Measurements from ENCODE around the gene HOMER2.

The HOMER2 gene

DNA sequence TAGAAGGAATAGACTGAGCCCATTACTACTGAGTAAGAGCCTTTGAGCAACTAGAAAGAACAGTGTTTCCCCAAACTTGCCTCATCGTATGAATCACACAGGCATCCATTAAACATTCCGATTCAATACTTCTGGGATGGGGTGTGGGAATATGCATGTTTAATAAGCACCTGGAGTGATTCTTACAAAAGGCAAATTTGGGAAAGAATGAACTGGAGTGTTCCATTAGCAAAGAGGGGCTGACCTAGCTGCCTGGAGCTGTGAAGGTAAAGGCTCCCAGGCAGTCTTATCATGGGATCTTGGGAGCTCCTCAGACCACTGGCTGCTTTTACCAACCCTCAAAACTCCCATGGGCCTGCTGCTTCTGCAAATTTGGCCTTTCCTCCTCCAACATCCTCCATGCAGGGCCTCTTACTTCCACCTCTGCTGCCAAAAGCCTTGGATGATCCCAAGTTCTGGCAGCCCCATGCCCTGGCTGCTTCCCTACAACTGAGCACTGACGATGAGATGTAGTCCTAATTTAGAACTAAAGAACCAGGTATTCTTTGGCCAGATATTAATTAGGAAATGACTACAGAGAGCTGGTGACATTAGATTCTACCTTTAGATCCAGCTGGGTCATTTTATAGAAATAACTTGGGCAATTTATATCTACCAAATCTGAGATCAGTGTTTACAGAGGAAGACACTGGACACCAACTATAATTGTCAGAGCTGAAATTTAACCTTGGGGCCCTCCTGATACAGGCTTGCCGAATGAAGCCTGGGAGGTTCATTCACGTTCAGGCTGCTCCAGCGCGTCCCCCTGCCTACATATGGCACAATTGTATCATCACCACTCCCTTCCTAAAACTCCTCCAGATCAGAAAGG is 11.2 kb upstream of the HOMER2 start:
- DNase-seq (ENCODE audit: extremely low read depth, insufficient read length), result no peak
- TF ChIP-seq, protein P1, sequence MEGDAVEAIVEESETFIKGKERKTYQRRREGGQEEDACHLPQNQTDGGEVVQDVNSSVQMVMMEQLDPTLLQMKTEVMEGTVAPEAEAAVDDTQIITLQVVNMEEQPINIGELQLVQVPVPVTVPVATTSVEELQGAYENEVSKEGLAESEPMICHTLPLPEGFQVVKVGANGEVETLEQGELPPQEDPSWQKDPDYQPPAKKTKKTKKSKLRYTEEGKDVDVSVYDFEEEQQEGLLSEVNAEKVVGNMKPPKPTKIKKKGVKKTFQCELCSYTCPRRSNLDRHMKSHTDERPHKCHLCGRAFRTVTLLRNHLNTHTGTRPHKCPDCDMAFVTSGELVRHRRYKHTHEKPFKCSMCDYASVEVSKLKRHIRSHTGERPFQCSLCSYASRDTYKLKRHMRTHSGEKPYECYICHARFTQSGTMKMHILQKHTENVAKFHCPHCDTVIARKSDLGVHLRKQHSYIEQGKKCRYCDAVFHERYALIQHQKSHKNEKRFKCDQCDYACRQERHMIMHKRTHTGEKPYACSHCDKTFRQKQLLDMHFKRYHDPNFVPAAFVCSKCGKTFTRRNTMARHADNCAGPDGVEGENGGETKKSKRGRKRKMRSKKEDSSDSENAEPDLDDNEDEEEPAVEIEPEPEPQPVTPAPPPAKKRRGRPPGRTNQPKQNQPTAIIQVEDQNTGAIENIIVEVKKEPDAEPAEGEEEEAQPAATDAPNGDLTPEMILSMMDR (IDR thresholded peaks at IDR 0.05; ENCODE audit: insufficient read depth, low read length, poor library complexity, severe bottlenecking), result no peak

DNA sequence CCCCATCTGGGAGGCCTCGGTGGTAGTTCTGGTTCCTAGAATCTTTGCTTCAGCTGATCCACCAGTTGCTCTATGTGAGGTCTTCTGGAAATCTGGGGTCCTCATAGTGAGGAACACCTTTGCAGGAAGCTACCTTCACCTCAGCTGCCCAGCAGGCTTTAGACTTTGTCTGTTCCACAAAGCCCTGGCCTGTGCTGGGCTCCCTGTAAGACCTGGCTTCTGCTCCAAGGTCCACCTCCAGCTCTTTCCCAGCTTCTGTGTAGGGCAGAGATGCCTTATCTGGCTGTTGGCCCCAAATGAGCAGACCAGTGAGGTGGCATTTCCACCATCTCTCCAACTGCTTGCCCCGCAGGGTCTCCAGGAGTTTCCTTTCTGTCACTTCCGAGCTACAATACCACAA is 8.2 kb upstream of the HOMER2 start:
- no peak overlapping the region for H3K4me3 ChIP-seq (replicated peaks; ENCODE audit: low read depth, low read length)
- TF ChIP-seq, protein P1 (IDR thresholded peaks at IDR 0.05; ENCODE audit: insufficient read depth, low read length, poor library complexity, severe bottlenecking), result no peak
- no peaks in the 10 kb centered on the region for H3K36me3 ChIP-seq (ENCODE audit: control insufficient read depth, insufficient read depth, low read length)
- DNase-seq (ENCODE audit: extremely low read depth, insufficient read length), result no peak
- H3K27me3 ChIP-seq (replicated peaks; ENCODE audit: control insufficient read depth, insufficient read depth, low read length), result no peaks in the 10 kb centered on the region

More for the DNA sequence above, 11.2 kb upstream of the HOMER2 start:
- no peaks in the 10 kb centered on the region for H3K27me3 ChIP-seq (replicated peaks; ENCODE audit: control insufficient read depth, insufficient read depth, low read length)
- no peak overlapping the region for H3K4me3 ChIP-seq (replicated peaks; ENCODE audit: low read depth, low read length)
- no peaks in the 10 kb centered on the region for H3K36me3 ChIP-seq (ENCODE audit: control insufficient read depth, insufficient read depth, low read length)

DNA sequence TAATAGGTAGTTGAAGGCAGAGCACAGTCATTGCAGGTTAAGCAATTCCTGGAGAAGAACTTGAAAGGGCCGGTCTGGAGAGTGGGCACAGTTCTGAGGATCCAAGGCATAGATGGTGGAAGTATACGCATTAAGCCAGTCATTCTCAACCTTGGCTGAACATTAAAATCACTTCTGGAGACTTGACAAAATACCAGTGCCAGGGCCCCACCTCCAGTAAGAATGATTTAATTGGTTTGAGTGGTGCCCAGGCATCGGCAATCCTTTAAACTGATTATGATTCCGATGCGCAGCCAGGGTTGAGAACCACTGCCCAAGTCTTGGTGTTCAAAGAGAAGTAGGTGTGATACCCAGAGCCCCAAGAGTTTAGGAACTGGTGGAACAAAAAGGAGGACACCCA is 6.9 kb upstream of the HOMER2 start:
- H3K27me3 ChIP-seq (replicated peaks; ENCODE audit: control insufficient read depth, insufficient read depth, low read length), result no peaks in the 10 kb centered on the region
- DNase-seq (ENCODE audit: extremely low read depth, insufficient read length), result no peak
- TF ChIP-seq, protein P1 (IDR thresholded peaks at IDR 0.05; ENCODE audit: insufficient read depth, low read length, poor library complexity, severe bottlenecking), result no peak
- H3K4me3 ChIP-seq (replicated peaks; ENCODE audit: low read depth, low read length), result no peak overlapping the region
- no peaks in the 10 kb centered on the region for H3K36me3 ChIP-seq (ENCODE audit: control insufficient read depth, insufficient read depth, low read length)

DNA sequence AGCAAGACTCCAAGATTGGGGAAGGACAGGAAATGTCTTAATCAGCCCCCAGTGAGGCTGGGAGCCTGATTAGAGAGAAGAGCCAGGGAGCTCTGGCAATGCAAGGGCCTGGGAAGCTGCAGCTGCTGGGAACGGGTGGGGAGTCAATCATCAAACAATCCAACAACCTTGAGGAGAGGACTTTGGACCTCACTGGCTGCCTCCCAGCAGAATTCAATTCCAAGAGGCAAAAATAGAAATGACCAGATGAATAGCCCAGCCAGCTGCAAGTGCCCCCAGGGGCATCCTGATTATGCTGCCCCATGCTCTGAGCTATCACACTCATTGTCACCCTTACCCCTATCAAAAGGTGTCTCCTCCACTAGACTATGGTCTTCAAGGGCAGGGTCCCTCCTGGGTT is 6.1 kb upstream of the HOMER2 start:
- Histone ChIP-seq H3K36me3 (ENCODE audit: control insufficient read depth, insufficient read depth, low read length) (no peaks in the 10 kb centered on the region), H3K27me3 (replicated peaks; ENCODE audit: control insufficient read depth, insufficient read depth, low read length) (no peaks in the 10 kb centered on the region), H3K4me3 (replicated peaks; ENCODE audit: low read depth, low read length) (no peak overlapping the region)
- TF ChIP-seq, protein P1 (IDR thresholded peaks at IDR 0.05; ENCODE audit: insufficient read depth, low read length, poor library complexity, severe bottlenecking), result no peak
- DNase-seq (ENCODE audit: extremely low read depth, insufficient read length), result no peak

DNA sequence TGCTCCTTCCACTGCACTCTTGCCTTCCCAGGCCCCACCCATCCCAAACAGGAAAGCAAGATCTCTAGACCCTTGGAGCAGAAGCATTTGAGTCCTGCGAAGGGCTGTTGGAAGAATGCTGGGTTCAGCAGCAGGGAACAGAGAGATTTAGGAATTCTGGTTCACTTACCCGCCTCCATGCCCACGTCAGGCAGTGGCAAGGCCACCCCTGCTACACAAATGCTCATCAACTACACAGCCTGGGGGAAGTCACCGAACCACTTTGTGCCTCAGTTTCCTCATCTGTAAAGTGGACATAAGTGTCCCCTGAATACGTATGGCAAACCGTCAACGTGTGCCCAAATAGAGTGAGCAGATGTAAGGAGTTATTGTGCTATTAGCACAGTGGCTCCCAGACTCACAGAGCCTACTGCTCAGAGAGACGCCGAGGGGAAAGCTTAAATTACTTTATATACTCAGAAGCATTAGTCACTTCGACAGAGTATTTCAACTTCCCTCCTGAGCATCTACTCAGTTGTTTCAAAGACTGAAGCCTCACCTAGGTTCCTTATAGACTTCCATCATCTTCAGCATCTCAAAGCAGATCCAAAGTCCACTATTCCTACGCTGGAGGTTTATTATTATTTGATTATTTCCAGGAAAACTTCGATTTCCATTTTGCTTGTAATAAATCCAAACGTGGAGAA is 905 bp downstream of the HOMER2 start:
- no peaks in the 10 kb centered on the region; the same call in 1 of the 2 replicates for H3K27me3 ChIP-seq (replicated peaks; ENCODE audit: control insufficient read depth, insufficient read depth, low read length)
- TF ChIP-seq, protein P1 (IDR thresholded peaks at IDR 0.05; ENCODE audit: insufficient read depth, low read length, poor library complexity, severe bottlenecking), result no peak
- H3K4me3 ChIP-seq (replicated peaks; ENCODE audit: low read depth, low read length), result no peak overlapping the region
- no peak for DNase-seq (ENCODE audit: extremely low read depth, insufficient read length)
- H3K36me3 ChIP-seq (ENCODE audit: control insufficient read depth, insufficient read depth, low read length), result no peaks in the 10 kb centered on the region
